Adipocyte (in vitro differentiated cells): ENCODE results near the gene SIRT6.
"Not testable (repeated sequence)": the region's sequence is repeated elsewhere in the genome, so short reads cannot be mapped to it uniquely, and the experiment has no call there.

Experiments
- DNase-seq: peaks from one replicate; pipeline ENCODE4 v3.0.0-alpha.2; 2015; ENCODE audit warnings: low read depth
- H3K27me3 ChIP-seq: replicated peaks from 2 replicates; pipeline ENCODE4 v1.7.0; 2013; ENCODE audit warnings: mild to moderate bottlenecking, low read length, moderate library complexity; ENCODE audit not compliant: control insufficient read depth, insufficient read depth
- H3K36me3 ChIP-seq: 2 replicates; pipeline ENCODE4 v1.7.0; 2013; ENCODE audit warnings: low read length, mild to moderate bottlenecking, moderate library complexity; ENCODE audit not compliant: control insufficient read depth, insufficient read depth, severe bottlenecking
- H3K4me1 ChIP-seq: 2 replicates; pipeline ENCODE4 v1.7.0; 2013; ENCODE audit warnings: mild to moderate bottlenecking, low read length, moderate library complexity; ENCODE audit not compliant: control insufficient read depth, insufficient read depth
- H3K4me3 ChIP-seq: 2 replicates; pipeline ENCODE4 v1.7.0; 2013; ENCODE audit warnings: mild to moderate bottlenecking, low read length, moderate library complexity
- H3K9ac ChIP-seq: 2 replicates; pipeline ENCODE4 v1.7.0; 2013; ENCODE audit warnings: mild to moderate bottlenecking, low read length, moderate library complexity
- H3K9me3 ChIP-seq: 2 replicates; pipeline ENCODE4 v1.7.0; 2013; ENCODE audit warnings: mild to moderate bottlenecking, low read length, moderate library complexity; ENCODE audit not compliant: control insufficient read depth

SIRT6 gene

GRCh38 chr19:4144666-4145249, 37.6 kb downstream of the SIRT6 start:
- H3K9me3 ChIP-seq, result no peaks in the 10 kb centered on the region
- H3K27me3 ChIP-seq, result no peaks in the 10 kb centered on the region
- peaks cover 19% of the 10 kb centered on the region for H3K4me1 ChIP-seq
- no peaks in the 10 kb centered on the region for H3K36me3 ChIP-seq
- DNase-seq, result peak; percentile 49
- no peak overlapping the region for H3K9ac ChIP-seq
- no peak overlapping the region for H3K4me3 ChIP-seq

DNA sequence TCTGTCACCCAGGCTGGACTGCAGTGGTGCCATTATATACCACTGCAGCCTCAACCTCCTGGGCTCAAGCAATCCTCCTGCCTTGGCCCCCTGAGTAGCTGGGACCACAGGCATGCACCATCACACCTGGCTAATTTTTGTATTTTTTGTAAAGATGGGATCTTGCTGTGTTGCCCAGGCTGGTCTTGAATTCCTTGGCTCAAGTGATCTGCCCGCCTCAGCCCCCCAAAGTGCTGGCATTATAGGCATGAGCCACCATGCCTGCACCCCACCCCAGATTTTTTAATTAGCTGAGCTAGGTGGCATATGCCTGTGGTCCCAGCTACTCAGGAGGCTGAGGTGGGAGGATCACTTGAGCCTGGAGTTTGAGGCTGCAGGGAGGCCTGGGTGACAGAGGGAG, 39.4 kb downstream of the SIRT6 start:
- peaks cover 15% of the 10 kb centered on the region for H3K4me1 ChIP-seq
- DNase-seq, H3K9ac ChIP-seq, H3K36me3 ChIP-seq, H3K27me3 ChIP-seq, H3K9me3 ChIP-seq, H3K4me3 ChIP-seq: not testable (repeated sequence)

- no peaks in the 10 kb centered on the region for H3K9me3 ChIP-seq
- no peak overlapping the region for H3K4me3 ChIP-seq
- DNase-seq, result peak; percentile 87
- H3K9ac ChIP-seq, result no peak overlapping the region
- no peaks in the 10 kb centered on the region for H3K36me3 ChIP-seq
- peaks cover 14% of the 10 kb centered on the region for H3K4me1 ChIP-seq
- no peaks in the 10 kb centered on the region for H3K27me3 ChIP-seq
Observed at GRCh38 chr19:4140237-4140711, 42.1 kb downstream of the SIRT6 start.

DNA sequence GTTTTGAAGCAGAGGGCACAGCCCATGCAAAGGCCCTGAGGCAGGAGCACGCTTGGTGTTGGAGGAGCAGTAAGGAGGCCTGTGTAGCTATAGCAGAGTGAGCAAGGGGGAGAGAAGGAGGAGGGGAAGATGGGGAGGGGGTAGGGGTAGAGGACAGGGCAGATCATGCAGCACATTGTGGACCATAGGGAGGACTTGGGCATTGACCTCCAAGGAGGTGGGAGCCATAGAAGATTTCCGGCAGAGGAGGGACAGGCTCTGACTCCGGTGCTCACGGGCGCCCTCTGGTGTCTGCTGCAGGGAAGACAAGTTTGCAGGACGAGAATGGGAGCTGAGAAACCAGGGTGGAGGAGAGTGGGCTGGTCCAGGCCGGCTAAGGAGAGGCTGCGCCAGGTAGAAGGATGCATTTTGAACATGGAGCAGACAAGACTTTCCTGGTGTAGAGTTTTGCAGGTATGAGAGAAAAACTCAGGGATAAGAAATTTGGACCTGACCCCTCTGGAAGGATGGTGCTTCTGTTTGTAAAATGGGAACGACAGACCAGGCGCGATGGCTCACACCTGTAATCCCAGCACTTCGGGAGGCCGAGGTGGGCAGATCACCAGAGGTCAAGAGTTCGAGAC, 42.6 kb downstream of the SIRT6 start:
- Histone ChIP-seq H3K4me1 (peaks cover 18% of the 10 kb centered on the region), H3K36me3 (no peaks in the 10 kb centered on the region), H3K27me3 (no peaks in the 10 kb centered on the region), H3K4me3 (no peak overlapping the region), H3K9ac (no peak overlapping the region), H3K9me3 (no peaks in the 10 kb centered on the region)
- DNase-seq, result peak; percentile 72

DNA sequence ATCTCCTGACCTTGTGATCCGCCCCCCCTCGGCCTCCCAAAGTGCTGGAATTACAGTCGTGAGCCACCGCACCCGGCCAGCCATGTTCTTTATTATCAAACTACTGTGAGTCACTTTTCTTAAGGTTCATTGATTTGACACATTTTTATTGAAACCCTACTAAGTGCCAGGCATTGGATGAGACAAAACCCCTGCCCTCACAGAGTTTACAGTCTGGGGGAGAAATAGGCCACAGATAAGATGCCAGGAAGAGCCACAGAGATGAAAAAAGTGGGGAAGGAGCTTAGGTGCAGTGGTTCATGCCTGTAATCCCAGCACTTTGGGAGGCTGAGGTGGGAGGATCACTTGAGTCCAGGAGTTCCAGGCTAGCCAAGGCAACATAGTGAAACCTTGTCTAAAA, 43.9 kb downstream of the SIRT6 start:
- no peaks in the 10 kb centered on the region for H3K9me3 ChIP-seq
- H3K4me3 ChIP-seq, result no peak overlapping the region
- DNase-seq, result no peak
- H3K9ac ChIP-seq, result no peak overlapping the region
- no peaks in the 10 kb centered on the region for H3K27me3 ChIP-seq
- H3K36me3 ChIP-seq, result no peaks in the 10 kb centered on the region
- peaks cover 25% of the 10 kb centered on the region for H3K4me1 ChIP-seq

- H3K36me3 ChIP-seq, result no peaks in the 10 kb centered on the region
- H3K4me1 ChIP-seq, result peaks cover 29% of the 10 kb centered on the region
- H3K27me3 ChIP-seq, result no peaks in the 10 kb centered on the region
- DNase-seq, result no peak
- no peaks in the 10 kb centered on the region for H3K9me3 ChIP-seq
- no peak overlapping the region for H3K9ac ChIP-seq
- no peak overlapping the region for H3K4me3 ChIP-seq
Observed at GRCh38 chr19:4136680-4137088, 45.7 kb downstream of the SIRT6 start.

- DNase-seq, H3K4me3 ChIP-seq, H3K9ac ChIP-seq, H3K9me3 ChIP-seq, H3K36me3 ChIP-seq, H3K27me3 ChIP-seq: not testable (repeated sequence)
- H3K4me1 ChIP-seq, result peaks cover 39% of the 10 kb centered on the region
Observed at GRCh38 chr19:4135386-4135785, 47.0 kb downstream of the SIRT6 start.

DNA sequence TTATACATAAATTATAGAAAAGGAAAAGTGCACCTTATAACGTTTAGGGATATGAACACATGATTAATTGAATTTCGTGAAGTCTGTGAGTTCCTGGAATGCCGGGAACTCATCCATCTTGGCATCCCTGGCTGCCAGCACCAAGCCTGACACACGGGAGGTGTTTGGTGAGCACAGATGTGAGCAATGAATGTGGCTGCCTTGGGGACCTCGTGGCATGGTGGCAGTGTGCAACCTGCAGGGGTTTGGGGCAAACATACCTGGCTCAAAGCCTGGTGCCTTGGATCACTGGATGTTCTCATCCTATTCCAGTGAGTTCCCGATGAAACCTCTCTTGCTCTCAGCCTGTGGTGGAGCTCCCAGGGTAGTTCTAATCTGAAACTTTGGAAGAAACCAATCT, 48.0 kb downstream of the SIRT6 start:
- no peaks in the 10 kb centered on the region for H3K27me3 ChIP-seq
- H3K4me1 ChIP-seq, result peaks cover 37% of the 10 kb centered on the region
- peak overlapping the region; percentile 34 for H3K9ac ChIP-seq
- DNase-seq, result no peak
- H3K4me3 ChIP-seq, result no peak overlapping the region
- H3K36me3 ChIP-seq, result no peaks in the 10 kb centered on the region
- H3K9me3 ChIP-seq, result no peaks in the 10 kb centered on the region

GRCh38 chr19:4130744-4131438, 51.5 kb downstream of the SIRT6 start:
- Histone ChIP-seq H3K4me1 (peaks cover 32% of the 10 kb centered on the region), H3K4me3 (peak overlapping the region; percentile 14), H3K27me3 (no peaks in the 10 kb centered on the region), H3K9me3 (no peaks in the 10 kb centered on the region), H3K36me3 (no peaks in the 10 kb centered on the region), H3K9ac (peak overlapping the region; percentile 68)
- DNase-seq, result peak; percentile 85

DNA sequence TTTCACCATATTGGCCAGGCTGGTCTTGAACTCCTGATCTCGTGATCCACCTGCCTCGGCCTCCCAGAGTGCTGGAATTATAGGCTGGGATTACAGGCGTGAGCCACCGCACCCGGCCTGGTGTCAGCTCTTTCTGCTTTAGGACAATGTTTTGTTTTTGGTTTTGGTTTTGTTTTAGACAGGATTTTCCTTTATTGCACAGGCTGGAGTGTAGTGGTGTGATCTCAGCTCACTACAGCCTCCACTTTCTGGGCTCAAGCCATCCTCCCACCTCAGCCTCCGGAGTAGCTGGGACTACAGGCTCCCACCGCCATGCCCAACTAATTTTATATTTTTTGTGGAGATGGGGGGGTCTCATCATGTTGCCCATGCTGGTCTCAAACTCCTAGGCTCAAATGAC, 53.3 kb downstream of the SIRT6 start:
- H3K4me3 ChIP-seq, H3K27me3 ChIP-seq, H3K9ac ChIP-seq, DNase-seq, H3K36me3 ChIP-seq, H3K9me3 ChIP-seq: not testable (repeated sequence)
- peaks cover 24% of the 10 kb centered on the region for H3K4me1 ChIP-seq

- DNase-seq, H3K4me3 ChIP-seq, H3K9ac ChIP-seq, H3K9me3 ChIP-seq, H3K27me3 ChIP-seq, H3K36me3 ChIP-seq: not testable (repeated sequence)
- H3K4me1 ChIP-seq, result peaks cover 27% of the 10 kb centered on the region
Observed at GRCh38 chr19:4127322-4127721, 55.0 kb downstream of the SIRT6 start.
